Kidney (tissue), 14 donors: Measurements from ENCODE around the gene RNF31. TPM values are rescaled to one million over a fixed set of nuclear protein-coding genes. Genes with fewer than 3 reads are reported as not detected.

Experiments
- DNase-seq, 5 donors: peaks; one replicate each; pipeline ENCODE4 v3.0.0-alpha.2; 2013 to 2020
- FAIRE-seq: peaks from 2 replicates; lab custom pipeline; 2012; peaks lifted over from hg19 to GRCh38; lab: Jason Lieb, UNC
- H3K27ac ChIP-seq, 2 donors: one replicate each; pipeline ENCODE4 v1.7.0; 2013; ENCODE audit warnings: low read depth in 2 of 2, low read length in 2 of 2, inconsistent platforms in 1 of 2
- H3K27me3 ChIP-seq: one replicate; pipeline ENCODE4 v1.7.1; 2013; ENCODE audit warnings: low read length, inconsistent platforms; ENCODE audit not compliant: control insufficient read depth, insufficient read depth
- H3K36me3 ChIP-seq, 3 donors: one replicate each; pipeline versions ENCODE4 v1.7.0 to v1.7.1; 2013; ENCODE audit warnings: low read length in 3 of 3, control low read depth in 1 of 3, inconsistent platforms in 1 of 3; ENCODE audit not compliant: insufficient read depth in 3 of 3, control insufficient read depth in 2 of 3
- H3K4me1 ChIP-seq, 3 donors: one replicate each; pipeline versions ENCODE4 v1.7.0 to v1.7.1; 2013; ENCODE audit warnings: low read length in 3 of 3, inconsistent platforms in 1 of 3, low read depth in 1 of 3; ENCODE audit not compliant: control insufficient read depth in 2 of 3, insufficient read depth in 2 of 3
- H3K4me3 ChIP-seq, 3 donors: one replicate each; pipeline versions ENCODE4 v1.7.0 to v1.8.1; 2013; ENCODE audit warnings: low read length in 3 of 3, control low read depth in 1 of 3, inconsistent platforms in 1 of 3
- H3K9ac ChIP-seq, 3 donors: one replicate each; pipeline versions ENCODE4 v1.7.0 to v1.7.1; 2013; ENCODE audit warnings: low read length in 3 of 3, control low read depth in 1 of 3, inconsistent platforms in 1 of 3
- H3K9me3 ChIP-seq, 3 donors: one replicate each; pipeline versions ENCODE4 v1.7.0 to v1.7.1; 2013; ENCODE audit warnings: low read length in 3 of 3, control low read depth in 1 of 3, inconsistent platforms in 1 of 3; ENCODE audit not compliant: control insufficient read depth in 2 of 3, insufficient read depth in 1 of 3
- CTCF ChIP-seq: IDR thresholded peaks from 3 replicates; pipeline ENCODE4 v1.5.1; 2012; ENCODE audit warnings: mild to moderate bottlenecking, moderate library complexity, borderline replicate concordance; ENCODE audit not compliant: insufficient read depth; ENCODE audit errors: extremely low read depth
- intact Hi-C: fragments of 100-400 bp; cut with DNase I; formaldehyde crosslinking; loops from one replicate; pipeline ENCODE4 v1.11.1; 2022
- polyA plus RNA-seq: library from polyadenylated mRNA; stranded (reverse); fragments of 350-450 nt; fragmentation: Illumina TruSeq; extraction: RNeasy Lipid Tissue Mini Kit (QIAGEN cat#74804); gene quantifications from one replicate; pipeline ENCODE4 v1.2.3, GENCODE V29; 2014; ENCODE audit warnings: low read depth, low replicate concordance; ENCODE audit not compliant: insufficient read depth
- total RNA-seq: library from RNA; stranded (reverse); fragmentation: NEBNext Ultra II Directional; extraction: Animal tissue kit (Norgen Biotek cat#: 25700); gene quantifications from one replicate; pipeline ENCODE4 v1.2.1, GENCODE V29; 2021
- donor health status: control.
- donor health status: control.
- donor health status: control.
- donor health status: control.
- donor health status: control.
- donor health status: DM: yes; HTN: yes; CAD: no.
- donor health status: Normal renal cell carcinoma (clear cell type).

RNF31 gene
- total and polyA plus RNA-seq, 2 donors from 2014 or later = 64.0 to 69.0 TPM

DNA sequence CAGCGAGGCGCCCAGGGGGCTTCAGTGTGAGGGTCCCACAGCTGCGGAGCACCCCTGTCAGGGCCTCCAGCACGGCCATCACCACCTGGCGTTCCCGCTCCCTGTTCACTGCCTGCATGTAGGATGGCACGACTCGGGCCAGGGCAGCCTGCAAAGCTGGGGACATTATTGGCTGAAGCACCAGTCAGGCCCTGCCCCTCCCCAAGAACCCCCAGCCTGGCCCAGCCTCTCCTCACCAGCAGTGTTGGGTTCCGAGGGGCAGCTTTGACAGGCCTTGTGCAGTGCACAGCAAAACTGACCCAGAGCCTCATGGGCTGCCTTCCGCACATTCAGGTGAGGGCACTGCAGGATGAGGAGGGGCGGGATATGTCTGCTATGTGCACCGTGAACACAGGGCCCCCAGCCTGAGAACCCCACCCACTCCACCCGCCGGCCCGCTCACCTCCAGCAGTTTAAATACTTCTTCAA is 35.8 kb downstream of the RNF31 start:
- DNase-seq (no peak), FAIRE-seq (no peak)
- no peak overlapping the region for H3K9ac ChIP-seq
- peaks cover 0 to 45% (median 27%) of the 10 kb centered on the region in 3 donors for H3K36me3 ChIP-seq
- no peak overlapping the region for H3K27ac ChIP-seq
- H3K27me3 ChIP-seq = no peaks in the 10 kb centered on the region
- no peak overlapping the region for H3K4me3 ChIP-seq
- H3K4me1 ChIP-seq = peaks cover 0 to 26% (median 22%) of the 10 kb centered on the region in 3 donors
- no peaks in the 10 kb centered on the region for H3K9me3 ChIP-seq
- intact Hi-C loops = no loop called here
- TF ChIP-seq CTCF = no peak

DNA sequence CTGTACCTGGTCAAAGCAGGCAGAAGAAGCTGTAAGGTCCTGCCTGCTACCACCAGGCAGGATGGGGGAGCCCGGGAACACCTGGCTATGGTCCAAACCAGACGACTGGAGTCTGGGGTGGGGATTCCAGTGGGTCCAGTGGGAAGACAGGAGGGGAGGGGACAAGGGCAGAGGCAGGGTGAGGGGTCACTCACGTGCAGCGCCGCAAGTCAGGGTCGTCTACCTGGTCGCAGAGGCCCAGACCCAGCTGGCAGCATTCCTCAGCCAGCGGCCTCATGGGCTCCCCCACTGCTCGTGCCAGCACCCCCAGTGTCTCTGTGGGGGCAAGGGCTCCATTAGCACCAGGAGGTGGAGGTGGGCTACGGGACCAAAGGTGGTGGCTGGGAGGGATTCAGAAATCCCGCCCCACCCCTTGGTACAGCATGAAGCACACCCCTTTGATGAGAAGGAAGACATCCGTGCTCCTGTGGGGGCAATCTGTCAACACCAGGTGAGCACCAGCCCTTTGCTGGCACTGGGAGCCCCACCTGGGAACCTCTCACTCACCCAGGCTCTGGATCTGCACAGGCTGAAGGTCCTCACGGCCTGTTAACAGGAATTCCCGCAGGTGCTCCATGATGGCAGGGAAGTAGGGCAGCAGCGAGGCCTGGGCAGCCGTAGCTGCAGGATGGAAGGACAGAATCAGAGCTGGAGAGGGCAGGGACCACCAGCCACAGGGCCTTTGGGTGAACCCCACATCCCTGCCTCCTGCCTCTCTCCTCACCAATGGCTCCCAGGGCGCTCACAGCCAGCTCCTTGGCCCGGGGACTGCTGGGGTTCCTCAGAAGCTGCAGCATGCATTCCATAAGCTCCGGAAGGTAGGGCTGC is 37.0 kb downstream of the RNF31 start:
- Histone ChIP-seq H3K27me3 (no peaks in the 10 kb centered on the region), H3K4me1 (peaks cover 0 to 23% (median 22%) of the 10 kb centered on the region in 3 donors), H3K4me3 (no peak overlapping the region), H3K9ac (no peak overlapping the region), H3K27ac (no peak overlapping the region), H3K9me3 (no peaks in the 10 kb centered on the region), H3K36me3 (peaks cover 0 to 40% (median 27%) of the 10 kb centered on the region in 3 donors)
- no peak for TF ChIP-seq CTCF
- intact Hi-C loops = no loop called here
- no peak for DNase-seq
- FAIRE-seq = no peak

DNA sequence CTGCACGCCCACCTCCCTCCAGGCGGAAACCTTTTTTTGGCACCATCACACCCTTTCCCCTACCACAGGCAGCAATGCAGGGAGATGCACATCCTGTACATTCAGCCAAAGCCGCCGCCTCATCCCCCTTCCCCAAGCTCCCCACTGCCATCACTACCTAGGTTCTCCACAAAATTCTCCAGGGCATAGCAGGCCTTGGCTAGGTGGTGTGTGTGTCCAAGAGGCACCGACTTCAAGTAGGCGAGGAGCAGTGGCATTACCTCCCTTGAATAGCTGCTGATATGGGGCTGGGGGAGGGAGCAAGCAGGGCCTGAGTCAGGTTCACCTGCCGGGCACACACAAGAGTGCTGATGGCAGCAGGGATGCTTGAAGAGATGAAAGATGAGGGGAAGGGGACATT is 37.7 kb downstream of the RNF31 start:
- TF ChIP-seq CTCF = no peak
- no peaks in the 10 kb centered on the region for H3K9me3 ChIP-seq
- H3K36me3 ChIP-seq = peaks cover 0 to 40% (median 27%) of the 10 kb centered on the region in 3 donors
- intact Hi-C loops = no loop called here
- no peaks in the 10 kb centered on the region for H3K27me3 ChIP-seq
- DNase-seq (no peak), FAIRE-seq (no peak)
- peaks cover 0 to 21% (median 19%) of the 10 kb centered on the region in 3 donors for H3K4me1 ChIP-seq
- H3K9ac ChIP-seq = no peak overlapping the region
- no peak overlapping the region for H3K4me3 ChIP-seq
- no peak overlapping the region for H3K27ac ChIP-seq
